Progenitor cell of endocrine pancreas (in vitro differentiated cells): ENCODE data around the gene HAP1. TPM values are rescaled to one million over a fixed set of nuclear protein-coding genes. Genes with fewer than 3 reads are reported as not detected.

Experiments
- DNase-seq: peaks from one replicate; pipeline ENCODE4 v3.0.0; 2021; ENCODE audit warnings: low spot score; ENCODE audit not compliant: unreplicated experiment
- H3K27ac Mint-ChIP-seq: 2 replicates; pipeline ENCODE4 v1.8.0; 2021; ENCODE audit warnings: mild to moderate bottlenecking, moderate library complexity, mixed read lengths
- H3K27me3 Mint-ChIP-seq: 2 replicates; pipeline ENCODE4 v1.8.0; 2021; ENCODE audit warnings: mixed read lengths
- H3K36me3 Mint-ChIP-seq: 2 replicates; pipeline ENCODE4 v1.8.0; 2022; ENCODE audit warnings: mixed read lengths; ENCODE audit not compliant: insufficient read depth
- H3K4me1 Mint-ChIP-seq: 2 replicates; pipeline ENCODE4 v1.8.0; 2021; ENCODE audit warnings: low read depth, mixed read lengths
- H3K4me3 Mint-ChIP-seq: 2 replicates; pipeline ENCODE4 v1.8.0; 2021; ENCODE audit warnings: low read depth, mild to moderate bottlenecking, moderate library complexity, mixed read lengths
- H3K9me3 Mint-ChIP-seq: 2 replicates; pipeline ENCODE4 v1.8.0; 2021; ENCODE audit warnings: low read depth, mixed read lengths
- total RNA-seq: library from RNA; stranded (reverse); gene quantifications from 2 replicates; pipeline ENCODE4 v1.2.1, GENCODE V29; 2021
- TF ChIP-seq, protein P1 (sequence below): fragments of 200-600 bp; sonication (generic); IDR thresholded peaks from one replicate; pipeline ENCODE4 v1.5.0; 2021; ENCODE audit warnings: antibody characterized with exemption, mild to moderate bottlenecking; ENCODE audit not compliant: unreplicated experiment

HAP1 gene
- total RNA-seq, 1 donor from 2014 or later, result 13.7 TPM

DNA sequence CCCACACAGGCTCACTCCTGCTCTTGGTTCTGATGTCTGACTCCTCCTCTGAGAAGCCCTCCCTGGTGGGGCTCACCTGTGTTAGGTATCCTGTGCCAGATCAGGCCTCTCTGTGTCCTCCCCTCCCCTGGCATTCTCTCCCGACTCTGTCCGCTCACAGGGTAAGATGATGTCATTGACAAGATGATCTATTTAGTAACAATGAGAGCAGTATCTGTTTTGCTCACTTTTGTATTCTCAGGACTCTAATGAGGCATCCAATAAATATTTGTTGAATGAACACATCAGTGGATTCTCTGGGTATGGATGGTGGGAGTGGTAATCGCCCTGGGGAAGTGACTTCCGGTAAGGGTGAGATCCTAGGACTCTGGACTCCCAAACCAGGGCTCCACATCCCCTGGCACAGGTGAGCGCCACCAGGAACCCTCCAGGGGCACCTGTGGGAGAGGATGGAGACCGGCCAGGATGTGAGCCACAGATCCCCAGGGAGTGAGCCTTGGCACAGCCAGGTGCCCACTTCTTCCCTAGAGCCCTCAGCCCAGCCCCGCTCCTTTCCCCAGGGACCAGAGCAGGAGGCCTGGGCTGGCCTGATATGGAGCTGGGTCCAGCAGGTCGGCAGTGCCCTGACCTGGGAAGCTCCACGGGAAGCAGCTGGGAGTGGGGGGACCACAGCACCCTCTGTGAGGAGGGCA lies 5.4 kb upstream of the HAP1 start:
- TF ChIP-seq, protein P1, sequence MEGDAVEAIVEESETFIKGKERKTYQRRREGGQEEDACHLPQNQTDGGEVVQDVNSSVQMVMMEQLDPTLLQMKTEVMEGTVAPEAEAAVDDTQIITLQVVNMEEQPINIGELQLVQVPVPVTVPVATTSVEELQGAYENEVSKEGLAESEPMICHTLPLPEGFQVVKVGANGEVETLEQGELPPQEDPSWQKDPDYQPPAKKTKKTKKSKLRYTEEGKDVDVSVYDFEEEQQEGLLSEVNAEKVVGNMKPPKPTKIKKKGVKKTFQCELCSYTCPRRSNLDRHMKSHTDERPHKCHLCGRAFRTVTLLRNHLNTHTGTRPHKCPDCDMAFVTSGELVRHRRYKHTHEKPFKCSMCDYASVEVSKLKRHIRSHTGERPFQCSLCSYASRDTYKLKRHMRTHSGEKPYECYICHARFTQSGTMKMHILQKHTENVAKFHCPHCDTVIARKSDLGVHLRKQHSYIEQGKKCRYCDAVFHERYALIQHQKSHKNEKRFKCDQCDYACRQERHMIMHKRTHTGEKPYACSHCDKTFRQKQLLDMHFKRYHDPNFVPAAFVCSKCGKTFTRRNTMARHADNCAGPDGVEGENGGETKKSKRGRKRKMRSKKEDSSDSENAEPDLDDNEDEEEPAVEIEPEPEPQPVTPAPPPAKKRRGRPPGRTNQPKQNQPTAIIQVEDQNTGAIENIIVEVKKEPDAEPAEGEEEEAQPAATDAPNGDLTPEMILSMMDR, result no peak
- Mint-ChIP-seq H3K4me3 (no peak overlapping the region), H3K27ac (no peak overlapping the region)

DNA sequence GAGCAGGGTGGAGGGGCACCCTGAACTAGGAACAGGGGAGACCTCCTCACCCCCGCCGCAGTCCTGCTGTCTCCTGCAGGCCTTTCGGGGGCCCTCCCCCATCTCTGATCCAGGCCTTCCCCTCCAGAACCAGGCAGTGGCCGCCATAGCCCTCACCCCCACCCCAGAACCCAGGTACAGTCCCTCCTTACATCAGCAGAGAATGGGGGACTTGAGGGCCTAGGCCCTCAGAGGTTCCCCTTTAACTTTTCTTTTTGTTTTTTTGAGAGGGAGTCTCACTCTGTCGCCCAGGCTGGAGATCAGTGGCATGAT lies 4.3 kb upstream of the HAP1 start:
- H3K27ac Mint-ChIP-seq, result no peak overlapping the region
- H3K9me3 Mint-ChIP-seq, result no peaks in the 10 kb centered on the region
- H3K36me3 Mint-ChIP-seq, result no peaks in the 10 kb centered on the region
- H3K27me3 Mint-ChIP-seq, result peaks cover 32% of the 10 kb centered on the region
- TF ChIP-seq, protein P1, result no peak
- peaks cover 9% of the 10 kb centered on the region for H3K4me1 Mint-ChIP-seq
- DNase-seq, result no peak
- no peak overlapping the region for H3K4me3 Mint-ChIP-seq

More for the DNA sequence above, 5.4 kb upstream of the HAP1 start:
- DNase-seq, result no peak
- Mint-ChIP-seq H3K27me3 (peaks cover 30% of the 10 kb centered on the region), H3K9me3 (no peaks in the 10 kb centered on the region), H3K36me3 (no peaks in the 10 kb centered on the region), H3K4me1 (peaks cover 9% of the 10 kb centered on the region)

DNA sequence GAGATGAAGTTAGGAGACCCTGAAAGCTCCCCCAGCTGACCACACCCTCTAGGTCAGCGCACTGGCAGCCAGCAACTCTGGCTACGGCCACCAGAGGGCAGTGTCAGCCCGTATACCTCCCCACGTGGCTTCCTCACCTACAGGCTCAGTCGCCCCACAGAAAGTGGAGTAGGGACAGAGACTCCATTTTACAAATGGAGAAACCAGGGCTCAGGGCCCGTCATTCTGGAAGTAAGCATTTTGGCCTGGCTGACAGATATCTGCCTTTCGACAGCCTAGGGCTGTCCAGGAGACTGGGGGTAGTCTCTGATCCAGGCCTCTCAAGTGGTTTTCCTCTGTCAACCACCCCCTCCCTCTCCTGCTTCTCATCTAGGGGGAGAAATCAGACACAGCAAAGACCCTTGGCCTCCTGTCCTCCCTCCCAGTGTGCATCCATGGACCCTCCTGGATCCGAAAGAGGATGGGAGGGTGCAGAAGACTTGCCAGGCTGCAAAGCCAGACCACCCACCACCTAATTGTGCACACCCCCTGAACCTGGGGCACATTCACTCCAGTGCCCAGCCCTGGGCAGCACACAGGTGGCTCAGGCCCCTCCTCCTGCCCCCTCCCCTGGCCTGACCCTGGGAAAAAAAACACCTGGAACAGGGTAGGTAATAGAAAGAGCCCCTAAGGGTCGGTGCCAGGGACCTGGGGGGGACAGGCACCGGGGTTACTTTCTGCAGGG lies 3.8 kb upstream of the HAP1 start:
- Mint-ChIP-seq H3K4me3 (no peak overlapping the region), H3K36me3 (no peaks in the 10 kb centered on the region), H3K4me1 (peaks cover 11% of the 10 kb centered on the region), H3K27me3 (peaks cover 37% of the 10 kb centered on the region), H3K27ac (peak overlapping the region; percentile 84), H3K9me3 (no peaks in the 10 kb centered on the region)
- peak; percentile 82 for DNase-seq
- TF ChIP-seq, protein P1, result peak; percentile 97

DNA sequence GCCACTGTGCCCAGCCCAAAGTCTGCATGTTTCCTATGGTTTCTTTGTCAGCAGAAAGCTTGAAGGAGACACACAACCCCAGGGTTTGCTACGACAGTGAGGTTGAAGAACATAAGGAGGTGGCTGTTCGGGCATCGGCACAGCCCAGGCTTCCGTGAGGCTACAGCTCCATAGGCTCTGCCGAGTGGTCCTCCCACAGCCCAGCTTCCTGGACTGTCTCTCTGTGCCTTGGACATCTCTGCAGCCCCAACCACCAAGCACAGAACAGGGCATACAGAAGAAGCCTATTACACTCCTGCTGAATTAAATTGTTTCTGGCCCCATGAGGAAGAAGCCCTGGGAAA lies 3.2 kb upstream of the HAP1 start:
- no peak overlapping the region for H3K4me3 Mint-ChIP-seq
- H3K27ac Mint-ChIP-seq, result no peak overlapping the region
- peaks cover 11% of the 10 kb centered on the region for H3K4me1 Mint-ChIP-seq
- H3K27me3 Mint-ChIP-seq, result peaks cover 39% of the 10 kb centered on the region
- H3K36me3 Mint-ChIP-seq, result no peaks in the 10 kb centered on the region
- H3K9me3 Mint-ChIP-seq, result no peaks in the 10 kb centered on the region
- no peak for DNase-seq
- TF ChIP-seq, protein P1, result no peak

DNA sequence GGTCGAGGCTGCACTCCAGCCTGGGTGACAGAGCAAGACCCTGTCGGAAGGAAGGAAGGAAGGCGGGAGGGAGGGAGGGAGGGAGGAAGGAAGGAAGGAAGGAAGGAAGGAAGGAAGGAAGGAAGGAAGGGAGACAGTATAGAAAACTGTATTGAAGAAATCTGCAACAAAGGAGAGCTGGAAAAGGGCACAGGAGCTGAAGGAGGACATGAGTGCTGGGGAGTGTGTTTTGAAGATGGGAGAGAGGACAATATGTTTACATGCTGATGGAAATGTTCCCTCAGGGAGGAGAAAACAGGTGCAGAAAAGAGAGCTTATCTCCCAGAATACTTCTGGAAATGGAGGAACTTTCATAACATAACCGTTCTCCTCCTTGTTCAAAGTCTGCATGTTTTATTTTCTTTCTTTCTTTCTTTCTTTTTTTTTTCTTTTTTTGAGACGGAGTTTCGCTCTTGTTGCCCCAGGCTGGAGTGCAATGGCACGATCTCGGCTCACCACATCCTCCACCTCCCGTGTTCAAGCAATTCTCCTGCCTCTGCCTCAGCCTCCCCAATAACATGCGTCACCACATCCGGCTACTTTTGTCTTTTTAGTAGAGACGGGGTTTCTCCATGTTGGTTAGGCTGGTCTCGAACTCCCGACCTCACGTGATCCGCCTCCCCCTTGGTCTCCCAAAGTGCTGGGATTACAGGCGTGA lies 2.7 kb upstream of the HAP1 start:
- Mint-ChIP-seq H3K27ac (no peak overlapping the region), H3K4me3 (no peak overlapping the region), H3K4me1 (peaks cover 11% of the 10 kb centered on the region), H3K9me3 (no peaks in the 10 kb centered on the region), H3K27me3 (peaks cover 44% of the 10 kb centered on the region), H3K36me3 (no peaks in the 10 kb centered on the region)
- DNase-seq, result no peak
- TF ChIP-seq, protein P1, result no peak
